ENCODE data around the gene C16orf92.

- TF ChIP-seq CTCF (conservative IDR thresholded peaks at IDR 0.05): no peak
- no peak for TF ChIP-seq ZFX (IDR thresholded peaks at IDR 0.05)
Observed at GRCh38 chr16:30007378-30007895, 15.6 kb upstream of the C16orf92 start.
